Cardiac fibroblast (primary cell): ENCODE results near the gene ACOXL.

Source experiments
- DNase-seq, 2 donors: peaks; one replicate each; pipeline versions ENCODE4 v3.0.0 to v3.0.0-alpha.2; 2010; ENCODE audit warnings: low read depth in 2 of 2
- H3K4me3 ChIP-seq, 2 donors: replicated peaks in 1 of 2; 1 replicate in 1 of 2; 2 replicates in 1 of 2; pipeline ENCODE4 v1.5.1; 2011; ENCODE audit warnings: low read depth in 2 of 2, low read length in 2 of 2, mild to moderate bottlenecking in 2 of 2, moderate library complexity in 1 of 2
- CTCF ChIP-seq: IDR thresholded peaks from one replicate; pipeline ENCODE4 v1.5.1; 2011; ENCODE audit warnings: low read depth, mild to moderate bottlenecking, low read length, inconsistent platforms

The ACOXL gene

GRCh38 chr2:110993557-110994231 is 261.3 kb downstream of the ACOXL start:
- DNase-seq, result no peak
- TF ChIP-seq CTCF, result no peak
- no peak overlapping the region for H3K4me3 ChIP-seq

GRCh38 chr2:110994250-110994961 is 262.0 kb downstream of the ACOXL start:
- no peak overlapping the region for H3K4me3 ChIP-seq
- no peak for TF ChIP-seq CTCF
- DNase-seq, result peak in 1 of 2 donors; percentile 6

- no peak for DNase-seq
- TF ChIP-seq CTCF, result no peak
- no peak overlapping the region for H3K4me3 ChIP-seq
These were observed 263.5 kb downstream of the ACOXL start for GRCh38 chr2:110995911-110996310.

- H3K4me3 ChIP-seq, result no peak overlapping the region
- DNase-seq, result no peak
- no peak for TF ChIP-seq CTCF
These were observed 265.1 kb downstream of the ACOXL start for GRCh38 chr2:110997331-110998045.

GRCh38 chr2:110998311-110998710 is 265.9 kb downstream of the ACOXL start:
- no peak for DNase-seq
- TF ChIP-seq CTCF, result no peak
- no peak overlapping the region for H3K4me3 ChIP-seq

- DNase-seq, result no peak
- no peak for TF ChIP-seq CTCF
- H3K4me3 ChIP-seq, result no peak overlapping the region
These were observed 267.3 kb downstream of the ACOXL start for GRCh38 chr2:110999626-111000025.
